Measurements from ENCODE around the gene DUS4L. TPM values are rescaled to one million over a fixed set of nuclear protein-coding genes. Genes with fewer than 3 reads are reported as not detected.

Gene DUS4L
- total RNA-seq, 2 experiments from 2014 or later, result 14.9 to 23.0 TPM

GRCh38 chr7:107593025-107593410 is 29.2 kb downstream of the DUS4L start:
- intact Hi-C loops (cut with micrococcal nuclease; ENCODE audit: unreplicated experiment), result no loop called here
- Histone ChIP-seq H3K36me3 (ENCODE audit: insufficient read depth, low read length) (0 out of 2 replicates have a peak, but pooled peaks cover 10% of the 10 kb centered on the region), H3K4me3 (ENCODE audit: low read depth, low read length, poor library complexity, severe bottlenecking) (no peak overlapping the region), H2AFZ (ENCODE audit: low read length) (no peak overlapping the region), H4K20me1 (ENCODE audit: insufficient read depth, low read length) (no peaks in the 10 kb centered on the region), H3K4me2 (ENCODE audit: low read length) (no peak overlapping the region), H3K27ac (ENCODE audit: low read depth, low read length, poor library complexity, severe bottlenecking) (no peak overlapping the region), H3K79me2 (ENCODE audit: insufficient read depth, low read depth, low read length) (no peaks in the 10 kb centered on the region), H3K9me2 (ENCODE audit: insufficient read depth, low read length) (no peaks in the 10 kb centered on the region), H3K9me3 (ENCODE audit: low read length) (no peaks in the 10 kb centered on the region), H3K4me1 (ENCODE audit: insufficient read depth, low read length, poor library complexity, severe bottlenecking) (no peaks in the 10 kb centered on the region)
- ChIA-PET POLR2A (no interaction called here), CTCF (ENCODE audit: unreplicated experiment) (no interaction called here)
- BruUV-seq (replicated peaks), result no TSS peak
- no peak for TF ChIP-seq CTCF (conservative IDR thresholded peaks at IDR 0.05; ENCODE audit: low read length)
- no peak for TF ChIP-seq EZH2phosphoT487 (IDR thresholded peaks at IDR 0.05; ENCODE audit: borderline replicate concordance, low read depth, low read length)
- DNase-seq (ENCODE audit: low spot score), result no peak

GRCh38 chr7:107594961-107595737 is 31.4 kb downstream of the DUS4L start:
- CTCF ChIA-PET (ENCODE audit: unreplicated experiment), result no interaction called here
- Histone ChIP-seq H3K9me3 (ENCODE audit: low read length) (no peaks in the 10 kb centered on the region), H3K4me3 (ENCODE audit: low read depth, low read length, poor library complexity, severe bottlenecking) (no peak overlapping the region), H3K9me2 (ENCODE audit: insufficient read depth, low read length) (no peaks in the 10 kb centered on the region), H3K27ac (ENCODE audit: low read depth, low read length, poor library complexity, severe bottlenecking) (no peak overlapping the region), H2AFZ (ENCODE audit: low read length) (no peak overlapping the region), H4K20me1 (ENCODE audit: insufficient read depth, low read length) (no peaks in the 10 kb centered on the region), H3K4me2 (ENCODE audit: low read length) (no peak overlapping the region), H3K4me1 (ENCODE audit: insufficient read depth, low read length, poor library complexity, severe bottlenecking) (no peaks in the 10 kb centered on the region), H3K79me2 (ENCODE audit: insufficient read depth, low read depth, low read length) (no peaks in the 10 kb centered on the region), H3K36me3 (ENCODE audit: insufficient read depth, low read length) (0 out of 2 replicates have a peak, but pooled peaks cover 10% of the 10 kb centered on the region)
- POLR2A ChIA-PET, result interaction anchor here (0.6 to 1.0 kb wide), 2 partner anchors 10 to 308 kb away, joined by 3 to 6 read pairs; no protein-coding TSS in a partner anchor
- no TSS peak for BruUV-seq (replicated peaks)
- TF ChIP-seq EZH2phosphoT487 (IDR thresholded peaks at IDR 0.05; ENCODE audit: borderline replicate concordance, low read depth, low read length), result no peak
- no peak for TF ChIP-seq CTCF (conservative IDR thresholded peaks at IDR 0.05; ENCODE audit: low read length)
- DNase-seq (ENCODE audit: low spot score), result no peak
- intact Hi-C loops (cut with micrococcal nuclease; ENCODE audit: unreplicated experiment), result no loop called here
